A549 (cell line): ENCODE data around the gene KRT7. TPM values are rescaled to one million over a fixed set of nuclear protein-coding genes. Genes with fewer than 3 reads are reported as not detected.

Source experiments
- ATAC-seq, 2 experiments: fragments of 200-7000 bp in 1 of 2; fragments of >200 bp in 1 of 2; cut with Nextera tagmentation in 1 of 2; cut with Tn5 transposase in 1 of 2; 3 replicates each; pipeline versions ENCODE4 v1.8.0 to v1.9.1; 2018 to 2020; ENCODE audit warnings: mild to moderate bottlenecking in 1 of 2, moderate library complexity in 1 of 2
- CTCF ChIA-PET: fragments of 300-600 bp; sonication (Branson Sonifier 250); formaldehyde crosslinking; extraction: SDS; loops from one replicate; lab custom pipeline; 2021; ENCODE audit warnings: antibody characterized with exemption, inconsistent platforms; lab: Yijun Ruan, JAX
- POLR2A ChIA-PET: fragments of 350-600 bp; formaldehyde crosslinking; extraction: SDS; loops from one replicate; lab custom pipeline; 2021; ENCODE audit warnings: antibody characterized with exemption, inconsistent platforms; lab: Yijun Ruan, JAX
- DNase-seq, 2 experiments: peaks; one replicate each; pipeline versions ENCODE4 v3.0.0 to v3.0.0-alpha.2; 2011 to 2016; ENCODE audit warnings: low read depth in 1 of 2, low spot score in 1 of 2
- FAIRE-seq: peaks from 2 replicates; lab custom pipeline; 2011; peaks lifted over from hg19 to GRCh38; lab: Jason Lieb, UNC
- H3K27ac ChIP-seq, 2 experiments: fragments of >200 bp; sonication (Bioruptor Twin); formaldehyde crosslinking; 3 replicates each; pipeline ENCODE4 v1.5.1; 2016 to 2017
- H3K4me1 ChIP-seq: fragments of >200 bp; sonication (Bioruptor Twin); formaldehyde crosslinking; 3 replicates; pipeline ENCODE4 v1.6.1; 2016
- H3K4me2 ChIP-seq: fragments of >200 bp; sonication (Bioruptor Twin); formaldehyde crosslinking; 3 replicates; pipeline ENCODE4 v1.6.1; 2016
- H3K4me3 ChIP-seq: fragments of >200 bp; sonication (Bioruptor Twin); formaldehyde crosslinking; 3 replicates; pipeline ENCODE4 v1.5.1; 2016
- H3K9me3 ChIP-seq: fragments of >200 bp; sonication (Bioruptor Twin); formaldehyde crosslinking; 3 replicates; pipeline ENCODE4 v1.6.1; 2016
- BCL3 ChIP-seq: fragments of >200 bp; sonication (Bioruptor Twin); formaldehyde crosslinking; IDR thresholded peaks from 3 replicates; pipeline ENCODE4 v1.6.1; 2016
- CEBPB ChIP-seq, 2 experiments: fragments of >200 bp in 1 of 2; sonication (Bioruptor Twin) in 1 of 2; formaldehyde crosslinking in 1 of 2; IDR thresholded peaks; 2 replicates each; pipeline ENCODE4 v1.6.1; 2012 to 2016
- CHD2 ChIP-seq: fragments of 150-350 bp; IDR thresholded peaks from 2 replicates; pipeline ENCODE4 v1.6.1; 2014; ENCODE audit warnings: low read length; ENCODE audit not compliant: partially characterized antibody
- CHD4 ChIP-seq: fragments of 200-600 bp; sonication (generic); IDR thresholded peaks from 2 replicates; pipeline ENCODE4 v1.6.1; 2016; ENCODE audit warnings: antibody characterized with exemption, mild to moderate bottlenecking, borderline replicate concordance
- E2F6 ChIP-seq: IDR thresholded peaks from 2 replicates; pipeline ENCODE4 v1.6.1; 2012; ENCODE audit warnings: low read depth, borderline replicate concordance
- ESRRA ChIP-seq: fragments of 150-350 bp; IDR thresholded peaks from 2 replicates; pipeline ENCODE4 v1.6.1; 2014; ENCODE audit warnings: mild to moderate bottlenecking, low read length, borderline replicate concordance
- FOSB ChIP-seq: fragments of 250-450 bp; sonication (Bioruptor Pico); IDR thresholded peaks from 2 replicates; pipeline ENCODE4 v1.5.0; 2020; ENCODE audit warnings: mild to moderate bottlenecking, moderate library complexity
- FOSL2 ChIP-seq, 2 experiments: fragments of 450-650 bp in 1 of 2; fragments of >200 bp in 1 of 2; sonication (Bioruptor Twin) in 1 of 2; formaldehyde crosslinking; IDR thresholded peaks; 2 replicates each; pipeline versions ENCODE4 v1.5.0 to v1.6.1; 2016 to 2020; ENCODE audit warnings: mild to moderate bottlenecking in 1 of 2, moderate library complexity in 1 of 2
- HES2 ChIP-seq: fragments of >200 bp; sonication (Bioruptor Twin); formaldehyde crosslinking; IDR thresholded peaks from 2 replicates; pipeline ENCODE4 v1.6.1; 2016
- HEYL ChIP-seq: fragments of 250-450 bp; sonication (Bioruptor Pico); IDR thresholded peaks from 2 replicates; pipeline ENCODE4 v1.8.0; 2021; ENCODE audit warnings: mild to moderate bottlenecking, moderate library complexity
- HOXB13 ChIP-seq: fragments of 250-450 bp; sonication (Bioruptor Pico); IDR thresholded peaks from 2 replicates; pipeline ENCODE4 v1.5.0; 2020; ENCODE audit warnings: low read depth, mild to moderate bottlenecking, moderate library complexity
- HOXB5 ChIP-seq: fragments of 250-450 bp; sonication (Bioruptor Pico); IDR thresholded peaks from 2 replicates; pipeline ENCODE4 v1.5.0; 2020; ENCODE audit warnings: mild to moderate bottlenecking, moderate library complexity
- JUN ChIP-seq, 2 experiments: fragments of >200 bp; sonication (Bioruptor Twin); formaldehyde crosslinking; IDR thresholded peaks; 2 replicates in 1 of 2; 3 replicates in 1 of 2; pipeline ENCODE4 v1.6.1; 2016 to 2017
- MAFK ChIP-seq: fragments of 450-650 bp; IDR thresholded peaks from 2 replicates; pipeline ENCODE4 v1.6.1; 2014; ENCODE audit not compliant: partially characterized antibody
- MAZ ChIP-seq: fragments of 150-350 bp; IDR thresholded peaks from 2 replicates; pipeline ENCODE4 v1.6.1; 2014; ENCODE audit warnings: antibody characterized with exemption, low read depth, low read length, borderline replicate concordance
- MYC ChIP-seq: IDR thresholded peaks from 2 replicates; pipeline ENCODE4 v1.6.1; 2012; ENCODE audit warnings: mild to moderate bottlenecking, inconsistent platforms, low read length, improper control_type of control experiment, borderline replicate concordance
- PBX3 ChIP-seq: IDR thresholded peaks from 2 replicates; pipeline ENCODE4 v1.6.1; 2012
- RAD21 ChIP-seq, 2 experiments: fragments of >200 bp in 1 of 2; sonication (Bioruptor Twin) in 1 of 2; formaldehyde crosslinking in 1 of 2; IDR thresholded peaks in 1 of 2; conservative IDR thresholded peaks in 1 of 2; 2 replicates in 1 of 2; 3 replicates in 1 of 2; pipeline ENCODE4 v1.6.1; 2012 to 2018; ENCODE audit warnings: inconsistent platforms in 1 of 2
- REST ChIP-seq: fragments of 200-600 bp; sonication (generic); IDR thresholded peaks from 2 replicates; pipeline ENCODE4 v1.6.1; 2016; ENCODE audit warnings: antibody characterized with exemption, mild to moderate bottlenecking, moderate library complexity
- SMC3 ChIP-seq: fragments of >200 bp; sonication (Bioruptor Twin); formaldehyde crosslinking; IDR thresholded peaks from 3 replicates; pipeline ENCODE4 v1.6.1; 2018; ENCODE audit warnings: inconsistent platforms
- TFCP2L1 ChIP-seq: fragments of 250-450 bp; sonication (Bioruptor Pico); IDR thresholded peaks from 2 replicates; pipeline ENCODE4 v1.5.0; 2021; ENCODE audit warnings: mild to moderate bottlenecking
- TP53 ChIP-seq: fragments of 250-450 bp; sonication (Bioruptor Pico); IDR thresholded peaks from 2 replicates; pipeline ENCODE4 v1.5.0; 2021; ENCODE audit warnings: mild to moderate bottlenecking, moderate library complexity
- ZFP36 ChIP-seq: fragments of 450-650 bp; IDR thresholded peaks from 2 replicates; pipeline ENCODE4 v1.6.1; 2014; ENCODE audit warnings: borderline replicate concordance; ENCODE audit not compliant: partially characterized antibody
- WGBS: methylation state at CpG from one replicate; pipeline ENCODE4 v1.1.6; 2017; ENCODE audit errors: missing lambda C conversion rate; 5-methylcytosine and 5-hydroxymethylcytosine counted together
- polyA plus RNA-seq, 4 experiments: library from polyadenylated mRNA; depleted of rRNA in 3 of 4; stranded (reverse); fragments of >200 nt; fragmentation: RNase III in 1 of 4; extraction: RNeasy Plus Mini Kit Qiagen cat#74134 plus additional on column Dnase treatment in 1 of 4; gene quantifications; 2 replicates in 3 of 4; 3 replicates in 1 of 4; pipeline ENCODE4 v1.2.3, GENCODE V29; 2011 to 2017

The KRT7 gene
- polyA plus RNA-seq, 2 of the 4 experiments (the other 2 are of a cell fraction) = 2,623 to 3,055 TPM

- peak; percentile 85 for TF ChIP-seq FOSL2 (IDR thresholded peaks at IDR 0.05)
- TF ChIP-seq FOSL2 (CRISPR knock-in tag; IDR thresholded peaks at IDR 0.05) = peak; percentile 89
- TF ChIP-seq RAD21 (conservative IDR thresholded peaks at IDR 0.05 in 1 of 2, IDR thresholded peaks at IDR 0.05 in 1 of 2) = peak in 1 of 2 experiments; percentile 14; a peak in 1 of 5 replicates
- TF ChIP-seq HEYL = 0 out of 2 replicates have a peak, but pooled peaks have one; percentile 43
- peak; percentile 46 for TF ChIP-seq ZFP36
- TF ChIP-seq PBX3 = peak; percentile 82
These were observed 13.9 kb downstream of the KRT7 start (continued) for GRCh38 chr12:52246720-52247621.

- ATAC-seq = peak; percentile 0 to 1; a peak in 3 of 6 replicates
- Histone ChIP-seq H3K4me3 (peak overlapping the region; percentile 10; the same call in 1 of the 3 replicates), H3K4me1 (peaks cover 99% of the 10 kb centered on the region), H3K9me3 (no peaks in the 10 kb centered on the region), H3K27ac (peak overlapping the region; percentile 92 to 97), H3K4me2 (peak overlapping the region; percentile 99)
- peak; percentile 7 for FAIRE-seq
- 41% methylated on average over 10 of the region's 10 CpGs for WGBS
- CTCF ChIA-PET = interaction anchor here (1.0 to 14.8 kb wide), 14 partner anchors 13 to 632 kb away, joined by 3 to 321 read pairs (median 6); partner anchors contain the start of genes KRT7 and KRT86
- DNase-seq = peak in 1 of 2 experiments; percentile 65
- POLR2A ChIA-PET = interaction anchor here (0.7 to 18.5 kb wide), 10 partner anchors 15 to 632 kb away, joined by 3 to 383 read pairs (median 6); partner anchors contain the start of genes KRT7 and KRT86
- 0 out of 2 replicates have a peak, but pooled peaks have one; percentile 38 for TF ChIP-seq TFCP2L1
- no peak for TF ChIP-seq ZFP36
- no peak for TF ChIP-seq PBX3
- no peak; the same call in 1 of the 2 replicates for TF ChIP-seq HOXB5 (CRISPR knock-in tag)
- 0 out of 2 replicates have a peak, but pooled peaks have one; percentile 59 for TF ChIP-seq MAZ
- peak; percentile 91 for TF ChIP-seq FOSB (CRISPR knock-in tag)
- no peak for TF ChIP-seq MYC
- TF ChIP-seq RAD21 (conservative IDR thresholded peaks at IDR 0.05 in 1 of 2, IDR thresholded peaks at IDR 0.05 in 1 of 2) = peak in 1 of 2 experiments; percentile 4; a peak in 1 of 5 replicates
- 0 out of 3 replicates have a peak, but pooled peaks have one; percentile 54 for TF ChIP-seq BCL3
- no peak for TF ChIP-seq MAFK
- TF ChIP-seq CEBPB (IDR thresholded peaks at IDR 0.05) = peak; percentile 40 to 55; a peak in 2 of 4 replicates
- TF ChIP-seq TP53 = peak; percentile 78; the same call in 1 of the 2 replicates
- 0 out of 2 replicates have a peak, but pooled peaks have one; percentile 16 for TF ChIP-seq REST
- no peak for TF ChIP-seq CHD4
- peak; percentile 52 to 76 for TF ChIP-seq JUN (IDR thresholded peaks at IDR 0.05)
- TF ChIP-seq HOXB13 (CRISPR knock-in tag) = 0 out of 2 replicates have a peak, but pooled peaks have one; percentile 28
- 0 out of 2 replicates have a peak, but pooled peaks have one; percentile 7 for TF ChIP-seq E2F6
- peak; percentile 40 for TF ChIP-seq CHD2
- TF ChIP-seq SMC3 = 0 out of 3 replicates have a peak, but pooled peaks have one; percentile 6
- TF ChIP-seq ESRRA = no peak
- no peak for TF ChIP-seq HES2
These were observed 14.8 kb downstream of the KRT7 start for GRCh38 chr12:52247622-52248540.
